ENCODE measurements around the gene PPIA.

PPIA gene

DNA sequence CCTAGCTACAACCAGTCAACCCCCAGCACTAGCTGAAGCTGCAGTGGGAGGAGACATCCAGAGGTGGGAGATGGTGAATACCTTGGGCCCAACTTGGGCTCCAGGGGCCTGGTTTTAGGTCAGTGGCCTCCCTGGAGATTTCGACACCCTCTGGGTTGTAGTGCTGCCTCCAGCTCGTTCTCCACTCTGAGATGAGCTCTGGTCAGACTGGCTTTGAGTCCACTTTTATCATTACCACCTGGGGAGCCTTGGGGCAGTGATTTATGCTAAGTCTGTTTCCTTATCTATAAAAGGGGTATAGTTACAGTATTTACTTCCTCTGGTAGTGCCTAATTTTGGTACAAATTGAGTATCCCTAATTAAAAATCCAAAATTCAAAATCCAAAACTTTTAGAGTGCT is 22.8 kb downstream of the PPIA start:
- in situ Hi-C loops (cut with MboI; ENCODE audit: low sequenced_read_pairs), result no loop called here

DNA sequence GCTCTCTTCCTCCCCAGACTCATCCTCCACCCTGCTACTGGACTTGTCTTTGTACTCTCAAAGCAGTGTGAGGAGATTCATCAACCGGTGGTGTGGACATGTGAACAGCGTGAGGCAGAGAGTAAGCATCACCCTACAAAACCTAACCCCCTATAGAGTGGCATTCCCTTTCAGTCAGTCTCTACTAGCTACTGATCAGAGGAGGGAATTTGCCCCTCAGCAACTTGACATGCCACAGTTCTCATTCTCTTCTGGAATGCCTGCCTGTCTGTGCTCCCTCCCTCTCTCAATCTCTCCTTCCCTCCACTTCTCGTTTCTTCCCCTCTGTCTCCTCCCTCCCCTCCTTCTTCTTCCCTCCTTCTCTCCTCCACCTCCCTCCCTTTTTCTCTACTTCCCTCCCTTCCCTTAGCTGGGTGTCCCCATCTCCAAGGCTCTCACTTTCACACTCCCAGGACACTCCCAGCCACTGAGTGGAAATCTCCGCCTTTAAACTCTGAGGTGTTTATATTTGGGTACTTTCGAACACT is 26.8 kb downstream of the PPIA start:
- in situ Hi-C loops (cut with MboI; ENCODE audit: low sequenced_read_pairs), result no loop called here

DNA sequence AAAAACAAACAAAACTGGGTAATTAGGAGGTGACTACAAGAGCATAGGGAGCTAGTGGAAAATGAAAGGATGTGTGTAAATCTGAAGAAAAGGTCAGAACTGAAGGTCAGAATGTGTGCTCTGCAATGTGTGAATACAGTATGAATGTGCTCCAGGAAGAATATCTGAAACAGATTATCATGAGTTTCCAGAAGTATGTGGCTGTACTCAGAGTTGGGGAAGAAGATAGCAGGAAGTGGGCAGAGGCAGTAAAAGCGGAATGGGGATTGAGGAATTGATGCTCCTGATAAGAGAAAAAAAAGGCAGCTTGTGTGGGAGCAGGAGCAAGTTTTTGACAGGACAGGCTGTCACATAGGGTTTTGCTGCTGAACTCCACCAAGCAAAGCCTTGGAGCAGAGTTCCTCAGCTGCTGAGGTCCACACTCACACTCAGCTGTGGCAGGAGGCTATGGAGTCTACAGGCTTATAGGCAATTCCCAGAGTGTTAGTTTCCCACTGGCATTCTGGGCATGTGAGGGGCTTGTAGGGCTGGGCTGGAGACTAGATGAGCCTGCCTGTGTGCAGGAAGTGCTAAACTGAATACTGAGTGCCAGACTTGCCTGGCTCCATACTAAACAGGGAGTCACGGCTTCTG is 28.5 kb downstream of the PPIA start:
- in situ Hi-C loops (cut with MboI; ENCODE audit: low sequenced_read_pairs), result loop anchor here (25.0 kb wide), 1 partner anchor 238 kb away; the partner anchor contains the start of gene TMED4

DNA sequence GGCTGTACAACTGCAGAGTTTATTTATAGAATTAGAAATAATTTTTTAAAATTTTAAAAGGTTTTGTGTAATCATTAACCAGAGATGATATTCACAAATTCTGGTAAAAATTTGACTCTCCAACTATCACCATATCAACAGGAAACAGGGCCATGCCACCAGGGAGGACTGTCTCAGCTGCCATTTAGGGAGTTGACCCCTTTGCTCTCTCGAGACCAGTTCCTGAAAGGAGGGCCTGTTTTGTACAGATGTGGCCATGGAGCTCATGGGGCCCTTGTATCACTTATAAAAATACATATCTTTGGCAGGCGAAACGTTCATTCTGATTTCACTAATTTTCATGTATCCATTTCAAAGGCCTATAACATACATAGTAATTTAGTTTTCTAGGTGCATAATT is 31.1 kb downstream of the PPIA start:
- in situ Hi-C loops (cut with MboI; ENCODE audit: low sequenced_read_pairs), result loop anchor here (25.0 kb wide), 1 partner anchor 240 kb away; the partner anchor contains the start of gene TMED4

DNA sequence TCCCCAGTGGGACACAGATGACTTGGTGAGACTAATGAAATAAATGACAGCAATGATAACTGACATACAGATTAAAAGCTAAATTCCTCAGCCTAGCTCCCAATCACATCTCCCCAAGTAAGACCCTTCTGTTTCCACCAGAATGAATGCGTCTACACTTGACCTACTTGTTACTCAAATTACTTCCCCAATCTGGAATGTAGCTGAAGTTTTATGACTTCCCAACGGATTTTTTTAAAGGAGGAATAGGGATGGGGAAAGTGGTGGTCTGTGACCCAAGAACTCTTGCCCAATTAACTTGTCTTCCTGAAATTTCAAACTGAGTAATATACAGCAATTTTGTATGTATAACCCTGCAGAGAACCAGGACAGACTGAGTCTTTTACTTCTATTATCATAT is 42.3 kb downstream of the PPIA start:
- in situ Hi-C loops (cut with MboI; ENCODE audit: low sequenced_read_pairs), result loop anchor here (25.0 kb wide), 1 partner anchor 251 kb away; the partner anchor contains the start of gene TMED4

DNA sequence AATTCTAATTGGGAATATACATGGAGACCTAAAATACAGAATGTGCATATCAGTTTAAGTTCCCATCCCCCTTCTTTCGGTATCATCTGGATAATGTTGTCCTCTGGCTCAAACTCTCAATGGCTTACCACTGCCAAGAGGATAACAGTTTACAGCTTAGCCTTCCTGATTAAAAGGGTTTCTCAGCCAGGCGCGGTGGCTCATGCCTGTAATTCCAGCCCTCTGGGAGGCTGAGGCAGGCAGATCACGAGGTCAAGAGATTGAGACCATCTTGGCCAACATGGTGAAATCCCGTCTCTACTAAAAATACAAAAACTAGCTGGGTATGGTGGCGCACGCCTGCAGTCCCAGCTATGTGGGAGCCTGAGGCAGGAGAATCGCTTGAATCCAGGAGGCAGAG is 46.2 kb downstream of the PPIA start:
- in situ Hi-C loops (cut with MboI; ENCODE audit: low sequenced_read_pairs), result loop anchor here (25.0 kb wide), 1 partner anchor 255 kb away; the partner anchor contains the start of gene TMED4

DNA sequence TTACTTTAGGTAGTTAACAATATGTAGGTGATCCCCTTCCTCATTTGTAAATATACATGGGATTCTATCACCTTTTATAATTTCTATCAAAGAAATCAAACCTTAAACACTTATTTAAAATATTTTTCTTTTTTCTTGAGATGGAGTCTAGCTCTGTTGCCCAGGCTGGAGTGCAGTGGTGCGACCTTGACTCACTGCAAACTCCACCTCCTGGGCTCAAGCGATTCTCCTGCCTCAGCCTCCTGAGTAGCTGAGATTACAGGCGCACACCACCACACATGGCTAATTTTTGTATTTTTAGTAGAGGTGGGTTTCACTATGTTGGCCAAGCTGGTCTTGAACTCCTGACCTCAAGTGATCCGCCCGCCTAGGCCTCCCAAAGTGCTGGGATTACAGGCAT is 47.0 kb downstream of the PPIA start:
- in situ Hi-C loops (cut with MboI; ENCODE audit: low sequenced_read_pairs), result loop anchor here (25.0 kb wide), 1 partner anchor 256 kb away; the partner anchor contains the start of gene TMED4

DNA sequence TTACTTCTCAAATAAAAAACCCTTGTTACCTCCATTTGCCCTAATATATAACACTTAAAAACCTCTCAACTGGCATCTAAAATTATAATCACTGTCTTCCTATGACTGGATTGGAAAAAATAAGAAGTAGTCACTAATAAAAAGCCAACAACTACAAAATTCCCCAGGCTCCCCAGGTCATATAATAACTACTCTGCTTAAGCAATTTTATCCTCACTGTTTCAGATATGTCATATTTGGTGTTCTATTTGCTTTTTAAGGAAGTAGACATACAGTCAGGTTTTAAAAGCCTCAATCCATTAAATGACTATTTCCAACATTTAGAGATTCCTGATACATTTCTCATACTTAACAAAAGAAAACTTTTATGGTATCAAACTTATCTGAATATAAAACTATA is 49.0 kb downstream of the PPIA start:
- in situ Hi-C loops (cut with MboI; ENCODE audit: low sequenced_read_pairs), result loop anchor here (25.0 kb wide), 1 partner anchor 258 kb away; the partner anchor contains the start of gene TMED4

DNA sequence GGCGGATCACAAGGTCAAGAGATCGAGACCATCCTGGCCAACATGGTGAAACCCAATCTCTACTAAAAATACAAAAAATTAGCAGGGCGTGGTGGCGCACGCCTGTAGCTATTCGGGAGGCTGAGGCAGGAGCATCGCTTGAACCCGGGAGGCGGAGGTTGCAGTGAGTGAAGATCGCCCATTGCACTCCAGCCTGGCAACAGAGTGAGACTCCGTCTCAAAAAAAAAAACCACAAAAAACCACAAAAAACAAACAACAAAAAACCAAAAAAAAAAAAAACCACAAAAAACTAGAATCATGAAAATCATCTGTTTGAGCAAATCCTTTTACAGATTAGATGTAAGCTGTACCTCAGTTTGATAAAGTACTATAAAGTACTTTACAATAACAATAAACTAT is 49.9 kb downstream of the PPIA start:
- in situ Hi-C loops (cut with MboI; ENCODE audit: low sequenced_read_pairs), result loop anchor here (25.0 kb wide), 1 partner anchor 259 kb away; the partner anchor contains the start of gene TMED4

DNA sequence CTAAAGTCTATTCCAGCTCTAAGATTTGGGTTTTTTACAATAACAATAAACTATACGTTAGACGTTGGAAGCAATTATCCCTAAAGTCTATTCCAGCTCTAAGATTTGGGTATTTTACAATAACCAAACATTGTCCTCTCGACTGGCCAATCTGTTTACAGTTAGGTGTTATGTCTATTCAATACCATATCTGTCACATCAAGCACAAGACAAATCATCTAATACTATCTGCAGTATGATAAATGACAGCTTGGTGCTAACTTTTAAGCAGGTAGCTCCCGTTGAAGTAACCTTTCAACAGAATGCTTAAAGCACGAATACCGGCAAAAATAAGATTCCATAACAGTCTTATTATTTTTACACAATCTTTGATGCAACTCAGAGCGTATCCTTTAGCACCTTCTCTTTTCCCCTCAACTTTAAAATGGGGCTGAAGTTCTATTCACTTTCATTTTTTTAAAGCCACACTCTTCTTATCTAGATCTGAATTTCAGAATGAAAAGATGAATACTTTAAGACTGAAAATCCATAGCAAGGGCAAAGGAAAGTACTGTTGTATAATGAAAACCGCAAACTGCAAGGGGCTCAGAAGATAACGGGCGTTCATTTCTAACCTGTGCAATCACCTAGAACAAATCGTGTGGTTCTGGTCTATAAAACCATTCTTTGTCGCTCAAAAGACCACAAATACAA is 50.5 kb downstream of the PPIA start:
- in situ Hi-C loops (cut with MboI; ENCODE audit: low sequenced_read_pairs), result loop anchor here (25.0 kb wide), 1 partner anchor 260 kb away; the partner anchor contains the start of gene TMED4

DNA sequence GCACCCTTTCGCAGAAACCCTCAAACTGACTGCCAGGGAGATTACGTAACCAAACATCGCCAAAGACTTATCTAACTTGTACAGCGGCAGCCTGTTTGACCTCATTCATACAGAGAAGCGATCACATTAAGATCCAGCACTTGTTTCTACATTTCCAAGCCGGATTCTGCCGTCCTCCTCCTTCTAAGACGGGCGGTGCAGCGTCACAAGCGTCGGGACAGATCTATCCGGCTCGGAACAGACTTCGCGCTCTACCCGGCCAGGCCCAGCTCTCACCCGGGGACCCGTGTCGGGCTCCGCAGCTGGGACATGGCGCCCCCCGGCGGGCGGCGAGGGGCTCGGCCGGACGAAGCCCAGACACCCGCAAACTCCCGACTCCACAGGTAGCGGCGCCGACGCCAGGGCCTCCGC is 51.0 kb downstream of the PPIA start:
- in situ Hi-C loops (cut with MboI; ENCODE audit: low sequenced_read_pairs), result loop anchor here (25.0 kb wide), 1 partner anchor 260 kb away; the partner anchor contains the start of gene TMED4

DNA sequence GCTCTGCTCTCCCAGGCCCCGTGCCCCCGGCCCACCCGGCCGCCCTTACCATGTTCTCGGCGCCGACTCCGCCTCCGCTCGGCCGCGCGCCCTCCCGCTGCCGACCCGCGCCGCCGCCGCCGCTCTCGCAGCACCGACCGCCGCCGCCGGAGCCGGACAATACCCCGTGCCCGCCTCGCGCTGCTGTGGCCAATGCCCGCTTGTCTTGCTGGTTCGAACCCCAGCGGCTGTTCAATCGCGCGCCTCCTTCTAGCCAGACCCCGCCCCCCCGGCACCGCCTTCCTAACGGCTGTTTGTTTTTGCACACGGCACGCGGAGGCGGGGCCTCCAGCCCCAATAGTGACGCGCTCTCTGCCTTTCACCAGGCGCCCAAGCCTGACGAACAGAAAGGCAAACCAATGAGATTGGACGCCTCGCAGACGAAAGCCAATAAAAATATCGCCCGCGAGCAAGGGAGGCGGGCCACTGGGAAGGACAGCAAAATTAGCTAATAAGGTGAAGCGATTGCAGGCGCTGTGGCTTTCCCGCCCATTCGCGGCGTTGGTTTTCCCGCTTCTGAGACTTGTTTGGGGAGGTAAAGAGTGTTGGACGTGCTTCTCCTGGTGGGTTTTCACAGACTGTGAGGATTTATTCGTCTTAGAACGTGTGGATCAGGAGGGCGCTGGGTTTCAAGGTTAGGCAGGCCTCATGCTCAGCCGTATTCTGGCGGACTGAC is 51.6 kb downstream of the PPIA start, which contains the start of gene H2AZ2:
Gene H2AZ2 (minus strand): TSS at position 168 of the 715 bp plus-strand sequence. CDS start 116 bp downstream, at position 52.
- in situ Hi-C loops (cut with MboI; ENCODE audit: low sequenced_read_pairs), result loop anchor here (25.0 kb wide), 1 partner anchor 261 kb away; the partner anchor contains the start of gene TMED4

DNA sequence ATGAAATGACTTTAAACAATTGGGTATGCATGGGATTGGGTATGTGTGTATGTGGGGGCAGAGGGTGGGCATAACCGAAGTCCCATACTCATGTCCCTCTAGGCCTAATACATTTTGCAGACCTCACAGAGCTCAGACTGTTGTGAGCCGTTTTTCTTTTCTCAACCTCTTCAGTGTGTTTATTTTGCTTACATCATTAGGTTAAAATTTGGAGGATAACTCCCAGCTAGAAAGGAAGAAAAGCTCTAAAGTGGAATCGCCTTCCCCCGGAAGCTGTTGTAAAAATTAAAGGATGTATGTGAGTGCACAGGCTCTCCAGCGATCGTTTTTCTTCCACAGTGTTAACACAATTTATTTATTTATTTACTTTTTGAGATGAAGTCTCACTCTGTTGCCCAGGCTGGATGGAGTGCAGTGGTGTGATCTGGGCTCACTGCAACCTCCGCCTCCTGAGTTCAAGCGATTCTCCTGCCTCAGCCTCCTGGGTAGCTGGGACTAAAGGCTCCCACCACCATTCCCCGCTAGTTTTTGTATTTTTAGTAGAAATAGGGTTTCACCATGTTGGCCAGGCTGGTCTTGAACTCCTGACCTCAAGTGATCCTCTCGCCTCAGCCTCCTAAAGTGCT is 52.9 kb downstream of the PPIA start:
- in situ Hi-C loops (cut with MboI; ENCODE audit: low sequenced_read_pairs), result loop anchor here (25.0 kb wide), 1 partner anchor 262 kb away; the partner anchor contains the start of gene TMED4

DNA sequence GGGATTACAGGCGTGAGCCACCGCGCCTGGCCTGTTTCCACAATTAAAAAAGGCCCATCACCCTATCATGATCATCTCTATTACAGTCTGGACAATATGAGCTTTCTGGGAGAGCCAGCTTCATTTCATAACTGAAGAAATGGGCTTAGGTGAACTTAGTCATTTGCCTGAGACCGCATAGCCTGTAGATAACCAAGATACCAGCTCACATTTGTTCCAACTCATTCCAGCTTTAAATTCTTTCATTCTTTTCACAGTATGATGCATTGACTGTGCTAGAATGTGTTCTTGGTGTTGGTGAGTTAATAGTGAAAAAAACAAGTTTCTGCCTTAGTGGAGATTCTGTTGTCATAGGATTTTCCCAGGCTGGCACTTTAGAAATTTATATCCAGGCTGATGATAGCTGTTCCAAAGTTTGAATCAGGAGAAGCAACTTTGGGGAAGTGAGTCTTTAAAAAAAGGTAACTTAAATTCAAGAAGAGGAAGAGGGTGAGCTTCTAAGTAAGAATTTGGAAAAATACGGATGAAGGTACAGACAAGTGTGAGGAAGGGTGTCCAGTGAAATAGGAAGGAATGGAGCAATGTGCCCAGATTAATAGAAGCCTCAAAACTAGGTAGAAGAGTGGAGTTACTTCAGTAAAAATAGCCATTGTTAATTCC is 53.5 kb downstream of the PPIA start:
- in situ Hi-C loops (cut with MboI; ENCODE audit: low sequenced_read_pairs), result loop anchor here (25.0 kb wide), 1 partner anchor 263 kb away; the partner anchor contains the start of gene TMED4

DNA sequence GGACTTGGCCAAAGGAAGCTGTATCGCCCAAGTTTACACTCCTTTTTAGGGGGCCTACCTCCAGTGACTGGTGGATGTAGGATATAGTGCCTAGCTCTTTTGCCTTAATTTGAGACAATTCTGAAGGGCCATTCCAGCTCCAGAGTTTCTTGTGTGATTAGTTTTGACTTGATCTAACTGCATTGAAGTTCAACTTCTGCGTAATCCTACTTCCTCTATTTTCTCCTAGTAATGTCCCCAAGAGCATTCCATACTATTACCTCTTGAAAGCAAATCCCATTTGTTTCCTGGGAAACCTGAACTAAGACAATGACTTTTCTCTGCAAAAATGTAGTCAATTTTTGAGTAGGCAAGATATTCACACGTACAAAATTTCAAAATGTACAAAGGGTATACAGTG is 56.1 kb downstream of the PPIA start:
- in situ Hi-C loops (cut with MboI; ENCODE audit: low sequenced_read_pairs), result no loop called here
